Measurements from ENCODE around the gene TMCO4.

Gene TMCO4

DNA sequence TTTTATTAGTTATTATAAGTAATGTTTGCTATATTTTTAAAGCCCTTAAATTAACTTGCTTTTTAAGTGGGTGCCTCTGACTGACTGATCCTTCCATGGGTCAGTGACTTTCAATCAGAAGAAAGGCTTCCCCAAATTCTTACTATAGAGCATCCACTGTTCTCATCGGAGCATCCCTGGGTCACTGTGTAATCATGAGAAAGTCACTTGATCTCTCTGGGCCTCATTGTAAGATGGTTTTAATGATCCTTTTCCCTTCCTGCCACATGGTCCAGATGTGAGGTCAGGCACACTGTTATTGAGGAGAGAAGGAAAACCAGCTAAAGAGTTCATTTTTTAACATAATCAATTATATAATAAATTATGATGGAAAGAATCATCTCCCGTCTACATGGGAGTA is 166.6 kb downstream of the TMCO4 start:
- DNase-seq (ENCODE audit: low read depth, low spot score), result no peak
- TF ChIP-seq, protein P1, sequence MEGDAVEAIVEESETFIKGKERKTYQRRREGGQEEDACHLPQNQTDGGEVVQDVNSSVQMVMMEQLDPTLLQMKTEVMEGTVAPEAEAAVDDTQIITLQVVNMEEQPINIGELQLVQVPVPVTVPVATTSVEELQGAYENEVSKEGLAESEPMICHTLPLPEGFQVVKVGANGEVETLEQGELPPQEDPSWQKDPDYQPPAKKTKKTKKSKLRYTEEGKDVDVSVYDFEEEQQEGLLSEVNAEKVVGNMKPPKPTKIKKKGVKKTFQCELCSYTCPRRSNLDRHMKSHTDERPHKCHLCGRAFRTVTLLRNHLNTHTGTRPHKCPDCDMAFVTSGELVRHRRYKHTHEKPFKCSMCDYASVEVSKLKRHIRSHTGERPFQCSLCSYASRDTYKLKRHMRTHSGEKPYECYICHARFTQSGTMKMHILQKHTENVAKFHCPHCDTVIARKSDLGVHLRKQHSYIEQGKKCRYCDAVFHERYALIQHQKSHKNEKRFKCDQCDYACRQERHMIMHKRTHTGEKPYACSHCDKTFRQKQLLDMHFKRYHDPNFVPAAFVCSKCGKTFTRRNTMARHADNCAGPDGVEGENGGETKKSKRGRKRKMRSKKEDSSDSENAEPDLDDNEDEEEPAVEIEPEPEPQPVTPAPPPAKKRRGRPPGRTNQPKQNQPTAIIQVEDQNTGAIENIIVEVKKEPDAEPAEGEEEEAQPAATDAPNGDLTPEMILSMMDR (IDR thresholded peaks at IDR 0.05; ENCODE audit: low read depth, low read length), result no peak
- in situ Hi-C loops (cut with HindIII; ENCODE audit: low sequenced_read_pairs), result loop anchor here (25.0 kb wide), 2 partner anchors 196 to 296 kb away; no protein-coding TSS in a partner anchor
- no peak overlapping the region for H3K4me3 ChIP-seq (ENCODE audit: low read depth, low read length)

All from astrocyte of the spinal cord (primary cell).